PC-3 (cell line): Measurements from ENCODE around the gene RNMT.

ENCODE experiments used
- CTCF ChIP-seq: fragments of 300-600 bp; sonication (generic); conservative IDR thresholded peaks from 2 replicates; pipeline ENCODE4 v1.5.1; 2017; ENCODE audit warnings: antibody characterized with exemption, low read depth, mild to moderate bottlenecking, low read length
- EZH2 ChIP-seq: fragments of 300-600 bp; sonication (generic); IDR thresholded peaks from one replicate; pipeline ENCODE4 v1.6.1; 2017; ENCODE audit warnings: antibody characterized with exemption, mild to moderate bottlenecking, low read length; ENCODE audit not compliant: unreplicated experiment
- EZH2phosphoT487 ChIP-seq: fragments of 300-600 bp; sonication (generic); IDR thresholded peaks from 2 replicates; pipeline ENCODE4 v1.6.1; 2018; ENCODE audit warnings: mild to moderate bottlenecking, antibody characterized with exemption, low read length, borderline replicate concordance

- TF ChIP-seq CTCF (no peak), EZH2 (no peak), EZH2phosphoT487 (no peak)
These were observed 22.6 kb upstream of the RNMT start for GRCh38 chr18:13703899-13704298.
